Fibroblast of lung (primary cell): ENCODE results near the gene INSIG1. TPM values are rescaled to one million over a fixed set of nuclear protein-coding genes. Genes with fewer than 3 reads are reported as not detected.

Experiments
- DNase-seq, 2 donors: peaks; one replicate each; pipeline versions ENCODE4 v3.0.0 to v3.0.0-alpha.2; 2010; ENCODE audit warnings: low read depth in 2 of 2
- H2AFZ ChIP-seq: 2 replicates; pipeline ENCODE4 v1.5.1; 2012; ENCODE audit warnings: low read length, control low read depth, inconsistent platforms
- H3K27ac ChIP-seq: 2 replicates; pipeline ENCODE4 v1.5.1; 2011; ENCODE audit warnings: low read length, control low read depth; ENCODE audit not compliant: insufficient read depth
- H3K27me3 ChIP-seq: 2 replicates; pipeline ENCODE4 v1.5.1; 2011; ENCODE audit warnings: mild to moderate bottlenecking, low read length; ENCODE audit not compliant: control insufficient read depth, insufficient read depth
- H3K36me3 ChIP-seq: 2 replicates; pipeline ENCODE4 v1.5.1; 2011; ENCODE audit warnings: low read length; ENCODE audit not compliant: control insufficient read depth, insufficient read depth
- H3K4me1 ChIP-seq: 2 replicates; pipeline ENCODE4 v1.5.1; 2011; ENCODE audit warnings: low read length; ENCODE audit not compliant: control insufficient read depth, insufficient read depth; ENCODE audit errors: extremely low read depth
- H3K4me2 ChIP-seq: 2 replicates; pipeline ENCODE4 v1.5.1; 2011; ENCODE audit warnings: low read length, control low read depth; ENCODE audit not compliant: insufficient read depth; ENCODE audit errors: extremely low read depth
- H3K4me3 ChIP-seq, 4 experiments: fragments of 200-600 bp in 1 of 4; sonication (generic) in 1 of 4; replicated peaks in 1 of 4; 2 replicates each; pipeline ENCODE4 v1.5.1; 2011 to 2016; ENCODE audit warnings: low read length in 4 of 4, low read depth in 3 of 4, mild to moderate bottlenecking in 3 of 4, control low read depth in 2 of 4, inconsistent platforms in 1 of 4, mixed read lengths in 1 of 4; ENCODE audit not compliant: insufficient read depth in 1 of 4; ENCODE audit errors: control extremely low read depth in 1 of 4
- H3K79me2 ChIP-seq: 2 replicates; pipeline ENCODE4 v1.5.1; 2012; ENCODE audit warnings: mild to moderate bottlenecking, low read length, inconsistent platforms; ENCODE audit not compliant: control insufficient read depth, insufficient read depth
- H3K9ac ChIP-seq: 2 replicates; pipeline ENCODE4 v1.5.1; 2011; ENCODE audit warnings: mild to moderate bottlenecking, low read length, control low read depth; ENCODE audit not compliant: insufficient read depth
- H3K9me3 ChIP-seq: 2 replicates; pipeline ENCODE4 v1.5.1; 2012; ENCODE audit warnings: low read depth, low read length; ENCODE audit not compliant: control insufficient read depth, insufficient read depth
- H4K20me1 ChIP-seq: 2 replicates; pipeline ENCODE4 v1.5.1; 2011; ENCODE audit warnings: low read length; ENCODE audit not compliant: control insufficient read depth, insufficient read depth; ENCODE audit errors: extremely low read depth
- EZH2 ChIP-seq: IDR thresholded peaks from 2 replicates; pipeline ENCODE4 v1.5.1; 2012; ENCODE audit warnings: low read length, control low read depth, mild to moderate bottlenecking; ENCODE audit errors: missing control alignments
- polyA plus RNA-seq, 2 donors: library from polyadenylated mRNA; depleted of rRNA in 1 of 2; stranded (reverse) in 1 of 2; unstranded in 1 of 2; fragments of >200 nt; gene quantifications; 2 replicates each; pipeline ENCODE4 v1.2.1, GENCODE V29; 2011 to 2012; ENCODE audit warnings: missing spikeins in 1 of 2
- total RNA-seq: library from RNA; depleted of rRNA; stranded (reverse); fragments of >200 nt; gene quantifications from 2 replicates; pipeline ENCODE4 v1.2.1, GENCODE V29; 2014
- TF ChIP-seq, protein P1 (sequence below), 2 donors: IDR thresholded peaks in 1 of 2; conservative IDR thresholded peaks in 1 of 2; 1 replicate in 1 of 2; 2 replicates in 1 of 2; pipeline ENCODE4 v1.5.1; 2011 to 2012; ENCODE audit warnings: low read length in 2 of 2, control low read depth in 1 of 2, inconsistent platforms in 1 of 2, low read depth in 1 of 2, mild to moderate bottlenecking in 1 of 2

INSIG1 gene
- total and polyA plus RNA-seq, 2 donors (not counting 1 experiment from before 2014, with no cell fraction given): 216 to 353 TPM

DNA sequence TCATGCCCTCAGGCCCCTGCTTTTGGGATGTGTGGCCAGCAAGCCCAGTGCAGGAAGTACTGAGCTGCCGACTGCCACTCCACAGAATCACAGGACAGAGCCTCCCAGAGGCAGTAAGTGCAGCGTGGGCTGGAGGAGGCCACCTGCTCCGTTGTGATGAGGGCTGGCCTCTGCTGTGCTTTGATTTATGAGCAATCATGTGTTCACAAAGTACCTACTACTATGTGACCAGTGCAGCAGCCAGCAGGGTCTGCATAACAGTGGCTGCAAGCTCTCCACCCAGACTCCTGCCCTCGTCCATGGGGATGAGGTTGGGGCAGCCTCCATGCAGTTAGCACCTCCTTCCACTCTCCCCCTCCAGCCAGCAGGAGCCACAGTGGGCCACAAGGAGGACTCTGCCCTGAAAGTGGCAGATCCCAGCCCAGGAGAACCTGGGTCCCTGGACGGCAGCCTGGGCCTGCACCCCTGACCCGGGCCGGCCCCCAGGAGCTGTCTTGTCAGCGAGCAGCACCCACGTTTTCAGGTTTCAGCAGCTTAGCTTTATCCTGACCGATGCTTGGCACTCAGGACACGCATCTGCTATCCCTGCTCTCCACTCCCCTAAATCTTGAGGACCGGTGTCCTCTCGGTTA is 37.7 kb upstream of the INSIG1 start:
- DNase-seq: no peak

DNA sequence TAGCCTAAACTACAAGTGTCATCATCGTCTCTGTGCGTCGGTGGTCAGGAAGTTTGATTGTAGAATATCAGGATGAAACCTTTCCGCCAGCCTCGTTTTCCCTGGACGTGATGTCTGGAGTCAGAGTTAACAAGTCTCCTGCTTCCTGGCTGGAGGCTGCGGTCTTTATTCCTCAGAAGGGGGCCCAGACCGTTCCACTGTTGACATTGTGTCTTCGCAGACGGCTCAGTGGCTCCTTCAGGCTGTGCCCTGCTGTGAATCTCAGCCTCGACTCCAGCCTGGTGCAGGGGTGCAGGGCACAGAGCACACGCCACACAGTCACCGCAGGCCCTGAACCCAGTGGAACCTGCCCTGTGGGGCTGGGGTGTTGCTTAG is 37.2 kb upstream of the INSIG1 start:
- no peak overlapping the region for H3K27ac ChIP-seq
- no peak overlapping the region for H3K4me2 ChIP-seq
- no peaks in the 10 kb centered on the region for H3K36me3 ChIP-seq
- no peaks in the 10 kb centered on the region for H4K20me1 ChIP-seq
- H3K4me1 ChIP-seq: peaks cover 13% of the 10 kb centered on the region
- no peaks in the 10 kb centered on the region for H3K79me2 ChIP-seq
- H3K9ac ChIP-seq: no peak overlapping the region
- H3K27me3 ChIP-seq: peaks cover 9% of the 10 kb centered on the region
- no peak overlapping the region for H2AFZ ChIP-seq
- H3K4me3 ChIP-seq: no peak overlapping the region
- TF ChIP-seq EZH2: no peak
- TF ChIP-seq, protein P1, sequence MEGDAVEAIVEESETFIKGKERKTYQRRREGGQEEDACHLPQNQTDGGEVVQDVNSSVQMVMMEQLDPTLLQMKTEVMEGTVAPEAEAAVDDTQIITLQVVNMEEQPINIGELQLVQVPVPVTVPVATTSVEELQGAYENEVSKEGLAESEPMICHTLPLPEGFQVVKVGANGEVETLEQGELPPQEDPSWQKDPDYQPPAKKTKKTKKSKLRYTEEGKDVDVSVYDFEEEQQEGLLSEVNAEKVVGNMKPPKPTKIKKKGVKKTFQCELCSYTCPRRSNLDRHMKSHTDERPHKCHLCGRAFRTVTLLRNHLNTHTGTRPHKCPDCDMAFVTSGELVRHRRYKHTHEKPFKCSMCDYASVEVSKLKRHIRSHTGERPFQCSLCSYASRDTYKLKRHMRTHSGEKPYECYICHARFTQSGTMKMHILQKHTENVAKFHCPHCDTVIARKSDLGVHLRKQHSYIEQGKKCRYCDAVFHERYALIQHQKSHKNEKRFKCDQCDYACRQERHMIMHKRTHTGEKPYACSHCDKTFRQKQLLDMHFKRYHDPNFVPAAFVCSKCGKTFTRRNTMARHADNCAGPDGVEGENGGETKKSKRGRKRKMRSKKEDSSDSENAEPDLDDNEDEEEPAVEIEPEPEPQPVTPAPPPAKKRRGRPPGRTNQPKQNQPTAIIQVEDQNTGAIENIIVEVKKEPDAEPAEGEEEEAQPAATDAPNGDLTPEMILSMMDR (conservative IDR thresholded peaks at IDR 0.05 in 1 of 2, IDR thresholded peaks at IDR 0.05 in 1 of 2; ENCODE audit: low read depth in 1 of 2, low read length in 2 of 2): no peak
- DNase-seq: no peak
- H3K9me3 ChIP-seq: no peaks in the 10 kb centered on the region

More for the DNA sequence above, 37.7 kb upstream of the INSIG1 start:
- H3K4me3 ChIP-seq: no peak overlapping the region
- TF ChIP-seq, protein P1 (conservative IDR thresholded peaks at IDR 0.05 in 1 of 2, IDR thresholded peaks at IDR 0.05 in 1 of 2; ENCODE audit: low read depth in 1 of 2, low read length in 2 of 2): no peak
- no peak for TF ChIP-seq EZH2
- H3K27ac ChIP-seq: no peak overlapping the region
- H3K27me3 ChIP-seq: peaks cover 9% of the 10 kb centered on the region
- H3K9ac ChIP-seq: no peak overlapping the region
- H4K20me1 ChIP-seq: no peaks in the 10 kb centered on the region
- no peak overlapping the region for H2AFZ ChIP-seq
- no peaks in the 10 kb centered on the region for H3K79me2 ChIP-seq
- no peaks in the 10 kb centered on the region for H3K9me3 ChIP-seq
- H3K4me1 ChIP-seq: peaks cover 13% of the 10 kb centered on the region
- H3K4me2 ChIP-seq: no peak overlapping the region
- no peaks in the 10 kb centered on the region for H3K36me3 ChIP-seq

DNA sequence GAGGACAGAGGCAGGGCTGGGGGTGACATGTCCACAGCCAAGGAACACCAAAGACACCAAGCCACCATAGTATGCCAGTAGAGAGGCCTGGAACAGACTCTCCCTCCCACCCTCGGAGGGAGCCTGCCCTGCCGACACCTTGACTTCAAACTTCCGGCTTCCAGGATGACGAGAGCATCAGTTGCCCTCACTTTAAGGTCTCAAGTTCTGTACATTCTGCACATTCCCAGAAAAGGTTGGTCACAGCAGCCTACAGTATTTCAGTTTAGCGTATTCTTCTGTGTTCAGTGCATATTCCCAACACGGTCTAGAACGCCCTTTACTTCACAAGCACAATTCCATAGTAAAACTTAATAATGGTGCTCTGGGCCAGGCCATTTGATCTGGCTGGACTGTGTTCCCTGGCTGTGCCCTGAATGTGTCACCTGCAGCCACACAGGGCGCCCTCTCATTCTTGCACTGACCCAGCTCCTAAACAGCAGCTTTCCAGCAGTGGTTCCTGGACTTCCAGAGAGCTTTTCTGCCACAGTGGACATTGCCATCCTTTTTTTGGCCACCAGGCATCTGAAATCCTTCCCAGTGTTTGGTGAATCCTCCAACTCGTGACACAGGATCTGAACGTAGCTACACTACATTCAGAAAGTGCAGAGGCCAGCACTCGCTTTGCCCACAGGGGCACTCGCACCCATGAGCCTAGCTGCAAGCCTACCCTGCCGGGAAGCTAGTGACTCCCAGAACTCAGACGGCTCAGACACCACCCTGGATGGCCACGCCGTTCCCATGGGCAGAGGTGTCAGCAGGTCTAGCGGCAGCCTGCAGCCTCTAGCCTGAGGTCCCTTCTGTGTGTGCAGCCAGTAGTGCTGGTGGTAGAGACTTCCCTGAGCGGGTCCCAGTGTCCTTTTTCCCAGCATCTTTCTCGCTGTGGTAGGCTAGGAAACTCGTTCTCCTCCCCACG is 36.4 kb upstream of the INSIG1 start:
- Histone ChIP-seq H3K79me2 (no peaks in the 10 kb centered on the region), H3K9me3 (no peaks in the 10 kb centered on the region), H3K4me1 (peaks cover 13% of the 10 kb centered on the region), H3K36me3 (no peaks in the 10 kb centered on the region), H3K9ac (no peak overlapping the region), H3K27ac (no peak overlapping the region), H3K27me3 (peaks cover 9% of the 10 kb centered on the region), H3K4me2 (no peak overlapping the region), H3K4me3 (no peak overlapping the region), H2AFZ (no peak overlapping the region), H4K20me1 (no peaks in the 10 kb centered on the region)
- no peak for DNase-seq
- no peak for TF ChIP-seq EZH2
- TF ChIP-seq, protein P1 (conservative IDR thresholded peaks at IDR 0.05 in 1 of 2, IDR thresholded peaks at IDR 0.05 in 1 of 2; ENCODE audit: low read depth in 1 of 2, low read length in 2 of 2): no peak
